Stomach (tissue), 9 donors: ENCODE measurements around the gene GADD45GIP1. TPM values are rescaled to one million over a fixed set of nuclear protein-coding genes. Genes with fewer than 3 reads are reported as not detected.

ENCODE experiments used
- DNase-seq, 2 donors: peaks; one replicate each; pipeline versions ENCODE4 v3.0.0 to v3.0.0-alpha.2; 2013 to 2019
- H3K27ac ChIP-seq, 5 donors: fragments of 200-600 bp in 4 of 5; sonication (generic) in 4 of 5; one replicate each; pipeline ENCODE4 v1.5.1; 2013 to 2019; ENCODE audit warnings: mild to moderate bottlenecking in 1 of 5, moderate library complexity in 1 of 5
- H3K27me3 ChIP-seq, 3 donors: fragments of 200-600 bp; sonication (generic); one replicate each; pipeline ENCODE4 v1.5.1; 2017 to 2019; ENCODE audit warnings: mixed run types in 1 of 3
- H3K36me3 ChIP-seq, 4 donors: fragments of 200-600 bp; sonication (generic); 1 replicate in 3 of 4; 2 replicates in 1 of 4; pipeline ENCODE4 v1.5.1; 2016 to 2019
- H3K4me1 ChIP-seq, 4 donors: fragments of 200-600 bp; sonication (generic); one replicate each; pipeline ENCODE4 v1.5.1; 2016 to 2019
- H3K4me3 ChIP-seq, 4 donors: fragments of 200-600 bp; sonication (generic) in 3 of 4; one replicate each; pipeline ENCODE4 v1.5.1; 2016 to 2019; ENCODE audit warnings: mild to moderate bottlenecking in 1 of 4
- H3K9me3 ChIP-seq, 4 donors: fragments of 200-600 bp; sonication (generic); one replicate each; pipeline ENCODE4 v1.5.1; 2016 to 2019
- CTCF ChIP-seq, 7 experiments: fragments of 450-650 bp in 4 of 7; fragments of 200-600 bp in 3 of 7; sonication (generic) in 3 of 7; IDR thresholded peaks; one replicate each; pipeline ENCODE4 v1.5.1; 2016 to 2019; ENCODE audit warnings: antibody characterized with exemption in 7 of 7, control low read depth in 2 of 7, mild to moderate bottlenecking in 1 of 7
- EP300 ChIP-seq: sonication (generic); formaldehyde crosslinking; IDR thresholded peaks from one replicate; pipeline ENCODE4 v1.6.1; 2017; ENCODE audit warnings: antibody characterized with exemption
- POLR2A ChIP-seq, 4 donors: fragments of 450-650 bp; IDR thresholded peaks; one replicate each; pipeline ENCODE4 v1.6.1; 2016; ENCODE audit warnings: antibody characterized with exemption in 4 of 4, control low read depth in 2 of 4, mild to moderate bottlenecking in 1 of 4, moderate library complexity in 1 of 4
- POLR2AphosphoS5 ChIP-seq, 3 donors: sonication (generic); formaldehyde crosslinking; IDR thresholded peaks; one replicate each; pipeline ENCODE4 v1.6.1; 2016; ENCODE audit warnings: antibody characterized with exemption in 3 of 3
- WGBS, 5 donors: extraction: QIAGEN DNeasy Blood & Tissue Kit in 3 of 5; methylation state at CpG; one replicate each; pipeline versions ENCODE4 v1.1.5 to v1.1.7; 2013 to 2018; 5-methylcytosine and 5-hydroxymethylcytosine counted together
- intact Hi-C: fragments of 100-400 bp; cut with DNase I; formaldehyde crosslinking; loops from one replicate; pipeline ENCODE4 v1.15.1; 2023; ENCODE audit warnings: low total_unique reads
- polyA plus RNA-seq, 3 donors: library from polyadenylated mRNA; stranded (reverse); fragments of 200-250 nt; gene quantifications; one replicate each; pipeline ENCODE4 v1.2.3, GENCODE V29; 2013
- total RNA-seq, 5 donors: library from RNA; depleted of rRNA; stranded (reverse); fragments of >200 nt; gene quantifications; one replicate each; pipeline versions ENCODE4 v1.1.0 to v1.2.3, GENCODE V29; 2014 to 2016
- donor health status: healthy with polysubstance abuse.
- donor health status: Bipolar disorder and iron deficiency.
- donor health status: healthy.

Gene GADD45GIP1
- total and polyA plus RNA-seq, 8 donors = 1.8 to 93.3 (median 51.1) TPM

GRCh38 chr19:13001502-13002165 lies 44.6 kb upstream of the GADD45GIP1 start:
- intact Hi-C loops = no loop called here
- Histone ChIP-seq H3K4me3 (peak overlapping the region; percentile 34 to 41 (median 40)), H3K4me1 (peaks cover 86 to 100% (median 99%) of the 10 kb centered on the region in 4 donors), H3K36me3 (peaks cover 0 to 9% (median 8%) of the 10 kb centered on the region in 4 donors), H3K9me3 (no peaks in the 10 kb centered on the region), H3K27ac (peak overlapping the region; percentile 90 to 94 (median 92)), H3K27me3 (peaks cover 0 to 2% (median 0%) of the 10 kb centered on the region in 3 donors)
- WGBS, 5 donors = 37 to 57% (median 44%) methylated on average over 20 to 41 of the region's 41 CpGs
- TF ChIP-seq CTCF (IDR thresholded peaks at IDR 0.05) = no peak
- TF ChIP-seq POLR2AphosphoS5 (IDR thresholded peaks at IDR 0.05) = peak in 1 of 3 donors; percentile 72
- DNase-seq = peak in 1 of 2 donors; percentile 65

- Histone ChIP-seq H3K27ac (peak overlapping the region; percentile 90 to 94 (median 92)), H3K4me1 (peaks cover 81 to 100% (median 99%) of the 10 kb centered on the region in 4 donors), H3K36me3 (peaks cover 0 to 9% (median 8%) of the 10 kb centered on the region in 4 donors), H3K27me3 (peaks cover 0 to 7% (median 4%) of the 10 kb centered on the region in 3 donors), H3K9me3 (no peaks in the 10 kb centered on the region), H3K4me3 (peak overlapping the region in 3 of 4 donors; percentile 34 to 41 (median 40))
- DNase-seq = no peak
- 70 to 90% (median 81%) methylated on average over 17 to 19 of the region's 19 CpGs for whole genome bisulfite sequencing, 5 donors
- TF ChIP-seq CTCF (IDR thresholded peaks at IDR 0.05) (no peak), EP300 (no peak), POLR2A (IDR thresholded peaks at IDR 0.05) (no peak), POLR2AphosphoS5 (IDR thresholded peaks at IDR 0.05) (no peak)
- intact Hi-C loops = no loop called here
Measured at GRCh38 chr19:13001166-13001501, 44.1 kb upstream of the GADD45GIP1 start.

- no peak for DNase-seq
- Histone ChIP-seq H3K36me3 (peaks cover 0 to 9% (median 8%) of the 10 kb centered on the region in 4 donors), H3K27me3 (peaks cover 0 to 10% (median 6%) of the 10 kb centered on the region in 3 donors), H3K4me1 (peaks cover 52 to 81% (median 75%) of the 10 kb centered on the region in 4 donors), H3K9me3 (no peaks in the 10 kb centered on the region), H3K4me3 (peak overlapping the region; percentile 76 to 82 (median 79)), H3K27ac (peak overlapping the region; percentile 90 to 95 (median 94))
- intact Hi-C loops = loop anchor here (5.0 kb wide), 1 partner anchor 34 kb away; no protein-coding TSS in a partner anchor
- no peak for TF ChIP-seq POLR2AphosphoS5 (IDR thresholded peaks at IDR 0.05)
- TF ChIP-seq EP300 = no peak
- no peak for TF ChIP-seq CTCF (IDR thresholded peaks at IDR 0.05)
- WGBS, 5 donors = 56 to 64% (median 58%) methylated on average over 31 to 32 of the region's 32 CpGs
Measured at GRCh38 chr19:12997967-12998940, 41.2 kb upstream of the GADD45GIP1 start.
